PC-9 (cell line): ENCODE results near the gene SIX1.

Experiments
- CTCF ChIP-seq: fragments of 200-600 bp; sonication (generic); conservative IDR thresholded peaks from 2 replicates; pipeline ENCODE4 v1.6.1; 2017; ENCODE audit warnings: mixed run types, antibody characterized with exemption, mild to moderate bottlenecking, moderate library complexity
- EZH2 ChIP-seq: fragments of 200-600 bp; sonication (generic); IDR thresholded peaks from 2 replicates; pipeline ENCODE4 v1.8.0; 2017; ENCODE audit warnings: antibody characterized with exemption, low read depth

DNA sequence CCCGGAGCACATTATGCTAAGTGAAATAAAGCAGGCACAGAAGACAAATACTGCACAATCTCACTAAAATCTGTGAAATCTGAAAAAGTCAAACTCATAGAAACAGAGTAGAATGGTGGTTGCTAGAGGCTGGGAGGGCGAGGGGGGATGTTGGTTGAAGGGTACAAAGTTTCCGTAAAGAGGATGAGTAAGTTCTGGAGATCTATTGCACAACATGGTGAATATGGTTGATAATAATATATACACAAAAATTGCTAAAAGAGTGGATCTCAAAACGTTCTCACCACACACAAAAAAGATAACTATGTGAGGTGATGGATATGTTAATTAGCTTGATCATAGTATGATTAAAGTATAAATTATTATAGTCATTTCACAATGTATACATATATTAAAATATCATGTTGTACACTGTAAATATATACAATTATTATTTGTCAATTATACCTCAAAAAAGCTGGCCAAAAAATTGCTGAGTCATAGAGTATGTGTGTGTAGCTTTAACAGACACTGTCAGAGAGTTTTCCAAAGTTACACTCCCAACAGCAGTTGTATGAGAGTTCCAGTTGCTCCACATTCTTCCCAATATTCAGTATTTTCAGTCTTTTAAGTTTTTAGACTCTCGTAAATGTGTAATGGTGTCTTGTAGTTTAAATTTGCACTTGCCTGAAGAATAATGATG lies 19.3 kb upstream of the SIX1 start:
- no peak for TF ChIP-seq CTCF
- no peak for TF ChIP-seq EZH2
